Liver (tissue), 9 donors: ENCODE results near the gene NOVA2. TPM values are rescaled to one million over a fixed set of nuclear protein-coding genes. Genes with fewer than 3 reads are reported as not detected.

ENCODE experiments used
- DNase-seq: peaks from one replicate; pipeline ENCODE4 v3.0.0-alpha.2; 2017; ENCODE audit warnings: low spot score
- H3K27ac ChIP-seq, 2 donors: one replicate each; pipeline ENCODE4 v1.7.0; 2013; ENCODE audit warnings: inconsistent platforms in 2 of 2, low read length in 2 of 2, control low read depth in 1 of 2, low read depth in 1 of 2, mild to moderate bottlenecking in 1 of 2
- H3K27me3 ChIP-seq, 4 donors: one replicate each; pipeline versions ENCODE4 v1.6.1 to v1.7.0; 2013; ENCODE audit warnings: low read length in 3 of 4, inconsistent platforms in 1 of 4, mild to moderate bottlenecking in 1 of 4, moderate library complexity in 1 of 4; ENCODE audit not compliant: control insufficient read depth in 4 of 4, insufficient read depth in 4 of 4
- H3K36me3 ChIP-seq, 4 donors: one replicate each; pipeline versions ENCODE4 v1.6.1 to v1.7.0; 2013; ENCODE audit warnings: low read length in 3 of 4, mild to moderate bottlenecking in 3 of 4, low read depth in 1 of 4, moderate library complexity in 1 of 4; ENCODE audit not compliant: control insufficient read depth in 4 of 4, insufficient read depth in 3 of 4
- H3K4me1 ChIP-seq, 4 donors: one replicate each; pipeline versions ENCODE4 v1.6.1 to v1.7.0; 2013; ENCODE audit warnings: low read length in 3 of 4, mild to moderate bottlenecking in 3 of 4, moderate library complexity in 1 of 4; ENCODE audit not compliant: control insufficient read depth in 4 of 4, insufficient read depth in 4 of 4
- H3K4me3 ChIP-seq, 3 donors: one replicate each; pipeline versions ENCODE4 v1.6.1 to v1.7.0; 2013; ENCODE audit warnings: low read length in 3 of 3, control low read depth in 1 of 3, low read depth in 1 of 3, mild to moderate bottlenecking in 1 of 3
- H3K9ac ChIP-seq, 2 donors: one replicate each; pipeline ENCODE4 v1.7.0; 2013; ENCODE audit warnings: low read length in 2 of 2, mild to moderate bottlenecking in 2 of 2, moderate library complexity in 2 of 2, control low read depth in 1 of 2, low read depth in 1 of 2
- H3K9me3 ChIP-seq, 4 donors: one replicate each; pipeline versions ENCODE4 v1.6.1 to v1.7.0; 2013; ENCODE audit warnings: low read length in 3 of 4; ENCODE audit not compliant: control insufficient read depth in 4 of 4
- ATF3 ChIP-seq: IDR thresholded peaks from 2 replicates; pipeline ENCODE4 v1.6.1; 2016; ENCODE audit warnings: antibody characterized with exemption
- CTCF ChIP-seq: fragments of 150-350 bp; IDR thresholded peaks from 2 replicates; pipeline ENCODE4 v1.5.1; 2017; ENCODE audit warnings: improper control_type of control experiment, low read depth, low read length; ENCODE audit not compliant: missing input control
- EGR1 ChIP-seq, 2 donors: IDR thresholded peaks; 2 replicates each; pipeline ENCODE4 v1.6.1; 2016 to 2018; ENCODE audit warnings: antibody characterized with exemption in 2 of 2, low read depth in 2 of 2
- FOXA1 ChIP-seq: IDR thresholded peaks from 2 replicates; pipeline ENCODE4 v1.6.1; 2016; ENCODE audit warnings: antibody characterized with exemption
- FOXA2 ChIP-seq: IDR thresholded peaks from 2 replicates; pipeline ENCODE4 v1.6.1; 2016; ENCODE audit warnings: antibody characterized with exemption
- GABPA ChIP-seq, 2 donors: IDR thresholded peaks in 1 of 2; conservative IDR thresholded peaks in 1 of 2; 2 replicates each; pipeline ENCODE4 v1.6.1; 2016; ENCODE audit warnings: antibody characterized with exemption in 2 of 2, mild to moderate bottlenecking in 1 of 2, moderate library complexity in 1 of 2
- HNF4A ChIP-seq, 2 donors: conservative IDR thresholded peaks; 2 replicates each; pipeline ENCODE4 v1.6.1; 2016; ENCODE audit warnings: antibody characterized with exemption in 2 of 2, mild to moderate bottlenecking in 2 of 2
- HNF4G ChIP-seq: IDR thresholded peaks from 2 replicates; pipeline ENCODE4 v1.6.1; 2016; ENCODE audit warnings: antibody characterized with exemption
- JUND ChIP-seq, 2 donors: IDR thresholded peaks; 2 replicates each; pipeline ENCODE4 v1.6.1; 2016; ENCODE audit warnings: antibody characterized with exemption in 2 of 2
- MAX ChIP-seq: IDR thresholded peaks from 2 replicates; pipeline ENCODE4 v1.6.1; 2016; ENCODE audit warnings: antibody characterized with exemption
- NR2F2 ChIP-seq: IDR thresholded peaks from 2 replicates; pipeline ENCODE4 v1.6.1; 2016; ENCODE audit warnings: antibody characterized with exemption
- RAD21 ChIP-seq, 2 donors: IDR thresholded peaks; 2 replicates each; pipeline ENCODE4 v1.6.1; 2016; ENCODE audit warnings: antibody characterized with exemption in 2 of 2, mild to moderate bottlenecking in 2 of 2
- REST ChIP-seq: IDR thresholded peaks from 2 replicates; pipeline ENCODE4 v1.6.1; 2016; ENCODE audit warnings: antibody characterized with exemption, mild to moderate bottlenecking
- RXRA ChIP-seq, 2 donors: IDR thresholded peaks; 2 replicates each; pipeline ENCODE4 v1.6.1; 2017 to 2018; ENCODE audit warnings: antibody characterized with exemption in 2 of 2, mild to moderate bottlenecking in 1 of 2
- SP1 ChIP-seq: IDR thresholded peaks from 2 replicates; pipeline ENCODE4 v1.6.1; 2018; ENCODE audit warnings: antibody characterized with exemption, mild to moderate bottlenecking
- TAF1 ChIP-seq: conservative IDR thresholded peaks from 2 replicates; pipeline ENCODE4 v1.6.1; 2016; ENCODE audit warnings: antibody characterized with exemption, mild to moderate bottlenecking
- YY1 ChIP-seq: IDR thresholded peaks from 2 replicates; pipeline ENCODE4 v1.6.1; 2016; ENCODE audit warnings: antibody characterized with exemption, mild to moderate bottlenecking
- ZBTB33 ChIP-seq: IDR thresholded peaks from 2 replicates; pipeline ENCODE4 v1.6.1; 2016; ENCODE audit warnings: antibody characterized with exemption
- WGBS: extraction: QIAGEN DNeasy Blood & Tissue Kit; methylation state at CpG from one replicate; pipeline ENCODE4 v1.1.7; 2013; 5-methylcytosine and 5-hydroxymethylcytosine counted together
- polyA plus RNA-seq, 2 donors: library from polyadenylated mRNA; stranded (reverse) in 1 of 2; unstranded in 1 of 2; fragments of 200-250 nt in 1 of 2; fragments of >200 nt in 1 of 2; fragmentation: Nextera tagmentation in 1 of 2; extraction: Ambion mirVana in 1 of 2; gene quantifications; one replicate each; pipeline versions ENCODE4 v1.2.1 to v1.2.3, GENCODE V29; 2013 to 2015
- total RNA-seq, 2 donors: library from RNA; depleted of rRNA; stranded (reverse); fragments of >200 nt; gene quantifications; one replicate each; pipeline ENCODE4 v1.2.3, GENCODE V29; 2014
- donor health status: healthy.
- donor health status: healthy.
- donor health status: healthy.
- donor health status: healthy.
- donor health status: healthy.

The NOVA2 gene
- total RNA-seq (1 to 10 TPM in 1 of 2 donors, under 1 TPM in 1; 0.47 to 1.6 TPM), polyA plus RNA-seq (under 1 TPM; 0.31 to 0.37 TPM)

- no peak for TF ChIP-seq HNF4A (conservative IDR thresholded peaks at IDR 0.05)
- TF ChIP-seq JUND (IDR thresholded peaks at IDR 0.05), result no peak
- no peak for TF ChIP-seq HNF4G
- no peak for TF ChIP-seq EGR1 (IDR thresholded peaks at IDR 0.05; ENCODE audit: low read depth in 2 of 2)
- no peak for TF ChIP-seq CTCF
- no peak for TF ChIP-seq MAX
- no peak for TF ChIP-seq REST
- TF ChIP-seq FOXA2, result no peak
- TF ChIP-seq FOXA1, result no peak
- no peak for TF ChIP-seq YY1
- TF ChIP-seq TAF1, result no peak
- no peak for TF ChIP-seq GABPA (IDR thresholded peaks at IDR 0.05 in 1 of 2, conservative IDR thresholded peaks at IDR 0.05 in 1 of 2)
- no peak for TF ChIP-seq SP1
- no peak for TF ChIP-seq ZBTB33
- no peak for TF ChIP-seq RAD21 (IDR thresholded peaks at IDR 0.05)
- TF ChIP-seq NR2F2, result no peak
- no peak for TF ChIP-seq ATF3
- no peak for TF ChIP-seq RXRA (IDR thresholded peaks at IDR 0.05)
- peak within 1 kb of the TSS in 1 of 3 donors; percentile 42 for H3K4me3 ChIP-seq
- no peak within 1 kb of the TSS for H3K27ac ChIP-seq
- 6% methylated on average over 54 of the region's 58 CpGs for WGBS
- H3K9ac ChIP-seq, result no peak within 1 kb of the TSS
- peak; percentile 63 for DNase-seq
- H3K36me3 ChIP-seq, result no peaks in the 10 kb centered on the region
- peaks cover 0 to 15% (median 4%) of the 10 kb centered on the region in 4 donors for H3K27me3 ChIP-seq
- H3K9me3 ChIP-seq, result no peaks in the 10 kb centered on the region
- peaks cover 0 to 2% (median 0%) of the 10 kb centered on the region in 4 donors for H3K4me1 ChIP-seq
Observed at GRCh38 chr19:45973553-45974338, at the start of gene NOVA2. TSS of gene NOVA2 (minus strand) at chr19:45973865. CDS start at chr19:45973351, 514 bp downstream.
